HG03064 (cell line): ENCODE measurements around the gene KCNJ8.
"Not testable (repeated sequence)": the region's sequence is repeated elsewhere in the genome, so short reads cannot be mapped to it uniquely, and the experiment has no call there.

Experiments used
- ATAC-seq: cut with Tn5 transposase; IDR thresholded peaks from one replicate; pipeline ENCODE4 v1.9.1; 2021; ENCODE audit warnings: low read depth; ENCODE audit not compliant: unreplicated experiment

Gene KCNJ8

DNA sequence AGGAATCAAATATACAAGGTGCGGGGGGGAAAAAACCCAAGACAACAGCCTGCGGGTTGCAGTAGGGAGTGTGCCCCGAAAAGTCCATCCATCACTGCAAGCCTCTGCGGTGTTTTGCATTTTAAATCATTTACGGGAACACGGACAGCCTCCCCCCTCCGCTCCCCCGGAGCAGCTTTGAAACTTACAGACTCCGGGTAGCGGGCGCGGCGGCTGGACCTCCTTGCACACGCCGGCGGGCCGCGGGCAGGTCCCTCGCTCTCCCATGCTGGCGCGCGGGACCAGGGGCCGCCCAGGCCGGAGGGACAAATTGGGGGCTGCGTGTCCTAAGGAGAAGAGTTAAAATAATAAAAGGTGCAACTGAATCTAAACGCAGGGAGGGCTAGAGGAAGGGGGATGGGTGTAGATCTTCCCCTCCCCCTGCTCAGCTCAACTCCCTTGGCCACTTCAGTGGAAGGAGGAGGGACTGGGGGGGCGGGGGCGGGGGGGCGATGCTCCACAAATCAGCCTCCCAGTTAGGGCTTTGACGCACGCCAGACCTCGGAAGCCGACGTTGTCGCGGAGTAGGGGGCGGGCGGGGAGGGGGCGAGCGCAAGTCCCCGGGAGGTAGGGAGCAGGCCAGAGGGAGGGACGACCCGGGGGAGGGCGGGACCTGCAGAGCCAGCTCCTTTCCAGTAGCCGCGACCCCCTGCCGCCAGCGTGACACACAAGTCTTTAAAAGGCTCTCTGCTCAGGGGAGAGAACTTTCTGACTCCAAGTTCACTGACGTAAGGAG is at the start of gene KCNJ8:
Gene KCNJ8 (minus strand): TSS at position 349 of the 775 bp plus-strand sequence. CDS start 1,090 bp downstream, outside the sequence.
- no peak for ATAC-seq

DNA sequence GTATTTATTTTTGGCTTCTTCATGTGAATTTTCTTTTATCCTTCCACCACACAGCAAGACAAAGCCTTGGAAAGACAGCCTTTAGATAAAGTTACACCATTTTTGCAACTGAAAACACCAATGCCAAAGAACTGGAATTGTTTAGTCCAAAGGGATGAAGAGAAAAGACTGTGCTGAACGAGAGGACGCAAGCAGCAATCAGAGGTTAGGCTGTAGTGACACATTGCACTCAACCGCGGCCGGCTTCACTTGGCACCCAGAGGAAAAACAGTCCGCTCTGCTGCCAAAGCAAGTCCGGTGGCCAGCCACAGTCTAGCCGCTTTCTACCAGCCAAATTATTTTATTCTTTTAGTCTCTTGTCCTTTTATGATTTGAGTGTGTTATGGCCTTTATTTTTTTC is 49.1 kb upstream of the KCNJ8 start:
- ATAC-seq = no peak

DNA sequence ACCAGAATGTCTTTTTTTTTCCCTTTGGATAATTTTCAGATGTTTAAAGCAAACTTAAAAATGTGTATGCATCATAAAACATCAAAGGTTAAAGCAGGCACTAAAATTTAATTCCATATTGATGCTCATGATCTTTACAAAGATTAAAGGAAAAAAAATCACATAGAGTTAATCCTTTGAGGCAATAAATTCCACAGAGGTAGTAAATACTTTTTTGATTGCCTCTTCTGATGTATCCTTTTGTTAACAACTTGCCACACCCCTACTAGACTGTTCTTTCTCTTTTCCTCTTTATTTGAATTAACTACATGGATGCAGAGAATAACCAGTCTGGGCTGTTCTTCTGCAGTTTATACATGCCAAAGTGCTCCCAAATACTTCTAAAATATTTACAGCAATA is 45.2 kb upstream of the KCNJ8 start:
- no peak for ATAC-seq

DNA sequence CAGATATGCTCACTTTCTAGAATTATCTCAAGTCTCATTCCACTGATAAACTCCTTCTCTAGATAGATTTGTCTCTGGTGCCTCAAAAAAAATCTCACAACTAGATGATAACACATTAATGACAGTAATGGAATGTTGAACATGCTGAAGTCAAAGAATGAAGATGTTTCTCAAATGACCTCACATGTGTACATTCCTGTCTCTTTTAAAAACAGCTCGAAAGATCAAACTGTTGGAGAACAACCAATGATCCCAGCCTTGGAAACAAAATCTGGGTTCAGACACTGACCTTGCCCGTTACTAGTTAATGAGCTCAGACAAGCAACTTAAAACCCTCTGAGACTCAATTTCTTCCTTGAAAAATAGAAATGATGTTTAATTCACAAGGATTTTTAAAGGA is 44.7 kb upstream of the KCNJ8 start:
- ATAC-seq = no peak

DNA sequence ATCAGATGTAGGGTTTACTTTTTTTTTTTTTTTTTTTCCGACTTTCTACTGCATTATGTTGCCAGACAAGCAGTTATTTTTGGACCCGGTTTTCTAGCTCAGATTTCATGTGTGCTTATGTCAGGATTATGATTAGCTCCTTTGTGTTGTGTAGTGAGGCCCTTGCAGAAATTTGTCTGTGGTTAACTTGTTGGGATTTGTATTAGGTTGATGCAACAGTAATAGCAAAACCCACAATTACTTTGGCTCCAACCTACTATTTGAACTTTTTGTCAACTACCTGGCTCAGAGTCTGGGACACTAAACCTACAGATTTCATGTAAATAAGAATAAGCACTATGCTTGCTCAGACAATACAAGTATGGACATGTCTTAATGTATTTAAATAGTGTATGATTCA is 44.1 kb upstream of the KCNJ8 start:
- no peak for ATAC-seq

DNA sequence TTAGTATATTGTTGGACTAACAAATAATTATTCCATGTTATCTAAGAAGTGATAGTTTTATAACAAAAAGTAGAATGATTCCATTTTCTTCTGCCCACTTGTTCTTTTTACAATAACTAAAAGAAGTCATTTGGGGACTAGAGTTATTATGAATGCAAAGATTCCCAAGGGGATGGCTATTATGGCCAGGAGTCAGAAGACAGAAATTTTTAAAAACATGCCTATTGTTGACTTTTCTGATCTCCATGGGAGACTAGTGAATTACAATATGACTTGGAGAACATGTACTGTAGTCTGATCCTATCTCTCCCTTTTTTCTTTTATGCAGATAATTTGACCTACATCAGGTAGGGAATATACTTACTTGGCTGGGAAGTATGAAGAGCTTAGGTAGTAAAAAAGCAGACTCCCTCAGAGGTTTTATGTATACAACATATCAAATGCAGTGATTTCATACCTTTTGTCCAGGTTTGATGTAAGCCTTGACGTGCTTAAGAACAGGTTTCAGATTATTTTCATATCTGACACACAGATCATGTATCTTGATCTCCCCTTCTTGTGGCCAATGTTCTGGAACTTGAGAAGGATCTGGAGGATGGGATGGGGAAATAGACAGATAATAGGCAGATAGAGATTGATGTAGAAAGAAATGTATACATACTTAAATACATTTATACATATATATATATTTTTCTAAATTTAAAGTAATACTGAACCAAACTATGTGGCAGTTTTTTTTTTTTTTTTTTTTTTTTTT is 41.0 kb upstream of the KCNJ8 start:
- ATAC-seq = no peak

DNA sequence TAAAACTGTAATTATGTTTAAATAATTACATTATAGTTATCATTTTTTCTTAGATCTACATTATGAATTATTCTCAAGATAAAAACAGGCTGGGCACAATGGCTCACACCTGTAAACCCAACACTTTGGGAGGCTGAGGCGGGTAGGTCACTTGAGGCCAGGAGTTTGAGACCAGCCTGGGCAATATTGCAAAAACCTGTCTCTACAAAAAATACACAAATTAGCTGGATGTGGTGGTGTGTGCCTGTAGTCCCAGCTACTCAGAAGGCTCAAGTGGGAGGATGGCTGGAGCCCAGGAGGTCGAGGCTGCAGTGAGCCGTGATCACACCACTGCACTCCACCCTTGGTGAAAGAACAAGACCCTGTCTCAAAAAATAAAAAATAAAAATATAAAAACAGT is 40.3 kb upstream of the KCNJ8 start:
- no peak for ATAC-seq

DNA sequence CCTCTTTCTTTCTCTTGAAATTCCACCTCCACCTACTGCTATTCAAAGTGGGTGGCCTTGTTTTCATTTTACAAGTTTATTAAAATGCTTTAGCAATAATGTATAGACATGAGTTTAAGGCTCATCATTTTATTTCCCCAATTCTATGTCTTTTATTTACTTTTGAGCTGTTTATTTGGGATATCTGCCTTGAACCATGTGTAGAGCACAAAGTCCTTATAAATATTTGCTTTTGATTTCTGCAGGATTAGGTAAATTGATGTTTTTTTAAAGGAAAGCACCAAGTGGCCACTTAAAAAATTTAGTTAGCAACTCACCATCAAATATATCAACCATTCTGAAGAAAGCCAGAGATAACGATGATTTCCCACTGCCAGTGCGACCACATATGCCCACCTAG is 39.8 kb upstream of the KCNJ8 start:
- no peak for ATAC-seq

DNA sequence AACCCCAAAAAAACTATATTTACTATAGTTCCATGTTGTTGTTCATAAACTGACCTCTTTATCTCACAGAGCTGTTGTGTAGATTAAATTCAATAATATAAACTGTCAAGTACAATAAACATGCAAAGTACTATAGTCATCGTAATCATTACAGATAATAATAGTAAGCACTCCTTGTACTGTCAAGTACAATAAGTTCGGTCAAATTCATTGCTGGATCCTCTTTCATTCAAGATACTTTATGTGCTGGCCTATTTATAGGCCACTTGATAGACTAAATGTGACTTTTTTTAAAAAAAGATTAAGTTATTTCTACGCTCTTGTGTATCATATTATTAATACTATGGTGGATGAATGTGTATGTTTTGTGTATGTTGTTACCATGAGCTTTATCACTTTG is 39.2 kb upstream of the KCNJ8 start:
- ATAC-seq = no peak

DNA sequence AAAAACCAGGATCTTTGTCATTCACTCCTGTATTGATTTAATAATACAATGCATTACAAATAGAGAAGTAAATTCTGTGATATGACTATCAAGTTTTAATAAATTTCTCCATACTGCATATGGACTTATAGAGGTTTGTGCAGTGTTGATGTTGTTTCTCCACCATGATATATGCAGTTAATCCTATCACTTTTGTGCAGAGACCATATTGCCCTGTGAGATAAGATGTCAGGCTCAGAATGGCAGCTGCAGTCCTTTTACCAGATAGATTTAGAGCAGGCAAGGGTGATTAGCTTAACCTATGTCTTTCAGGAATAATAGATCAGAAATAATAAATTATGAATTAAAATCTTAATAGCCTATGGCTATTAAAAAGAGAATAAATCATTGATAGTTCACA is 38.6 kb upstream of the KCNJ8 start:
- no peak for ATAC-seq

DNA sequence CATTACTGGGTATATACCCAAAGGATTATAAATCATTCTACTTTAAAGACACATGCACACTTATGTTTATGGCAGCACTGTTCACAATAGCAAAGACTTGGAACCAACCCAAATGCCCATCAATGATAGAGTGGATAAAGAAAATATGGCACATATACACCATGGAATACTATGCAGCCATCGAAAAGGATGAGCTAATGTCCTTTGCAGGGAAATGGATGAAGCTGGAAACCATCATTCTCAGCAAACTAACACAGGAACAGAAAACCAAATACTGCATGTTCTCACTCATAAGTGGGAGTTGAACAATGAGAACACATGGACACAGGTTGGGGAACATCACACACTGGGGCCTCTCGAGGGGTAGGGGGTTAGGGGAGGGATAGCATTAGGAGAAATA is 37.8 kb upstream of the KCNJ8 start:
- ATAC-seq = not testable (repeated sequence)

DNA sequence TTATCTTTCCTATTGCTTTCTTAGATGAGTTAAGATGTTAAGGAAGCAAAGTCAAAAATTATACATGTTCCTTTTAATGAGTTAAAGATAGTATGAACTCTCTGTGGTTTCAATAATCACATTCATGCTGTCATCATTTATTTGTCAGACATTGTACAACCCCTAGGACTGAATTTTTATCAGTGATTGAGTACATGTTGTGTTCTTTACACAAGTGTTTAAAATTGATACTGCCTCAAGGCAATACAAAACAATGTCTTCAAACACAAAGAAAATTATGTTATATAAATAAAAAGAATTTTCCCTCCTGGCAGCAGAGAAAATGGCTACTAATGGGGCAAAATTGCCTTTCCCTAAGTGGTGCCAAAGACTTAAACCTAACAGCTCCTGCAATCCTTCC is 34.6 kb upstream of the KCNJ8 start:
- no peak for ATAC-seq

DNA sequence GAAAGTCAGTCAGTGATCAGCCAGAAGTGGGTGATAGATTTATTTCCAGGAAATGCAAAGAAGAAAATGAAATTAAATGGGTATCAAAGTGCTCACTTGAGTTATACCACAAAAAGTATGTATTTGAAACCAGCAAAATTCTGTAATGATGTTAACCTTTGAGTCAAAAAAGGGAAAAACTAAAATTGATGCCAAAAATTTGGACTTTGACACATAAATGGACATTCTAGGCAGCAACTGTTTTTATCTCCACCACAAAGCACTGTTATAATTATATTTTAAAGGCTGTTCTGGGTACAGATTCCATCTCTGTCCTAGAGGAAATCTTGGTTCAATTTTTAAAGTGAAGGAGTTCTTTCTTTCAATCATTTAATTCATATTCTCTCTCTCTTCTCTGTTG is 31.7 kb upstream of the KCNJ8 start:
- no peak for ATAC-seq

DNA sequence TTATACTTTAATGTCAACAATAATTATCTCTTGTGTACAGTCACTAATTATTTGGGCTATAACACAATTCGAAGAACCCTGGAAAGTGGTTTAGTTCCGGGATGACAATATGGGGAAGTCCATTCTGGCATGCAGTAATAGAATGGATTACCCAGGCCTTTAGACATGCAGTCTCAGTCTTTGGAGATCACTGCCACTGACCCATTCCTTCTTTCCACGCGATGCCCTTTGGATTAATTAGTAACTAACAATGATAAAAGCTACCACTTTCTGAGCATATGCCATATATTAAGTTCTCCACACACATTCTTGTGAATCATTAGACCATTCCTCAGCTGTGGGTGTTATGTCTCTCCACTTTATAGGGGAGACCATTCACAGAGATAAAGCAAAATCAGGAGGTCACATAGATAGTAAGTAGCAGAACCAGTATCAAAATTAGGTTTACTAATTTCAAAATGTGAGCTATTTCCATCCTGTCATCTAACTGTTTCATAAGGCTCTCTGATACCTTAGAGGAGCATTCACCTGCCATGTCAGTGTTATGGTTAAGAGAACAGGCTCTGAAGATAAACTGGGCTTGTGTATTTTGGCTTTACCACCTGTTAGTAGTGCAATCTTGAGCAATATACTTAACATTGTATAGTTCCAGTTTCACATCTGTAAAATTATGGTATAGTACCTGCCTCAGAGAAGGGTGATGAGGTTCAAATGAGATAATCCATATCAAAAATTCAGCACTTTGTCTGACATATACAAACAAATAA is 27.2 kb upstream of the KCNJ8 start:
- ATAC-seq = no peak

DNA sequence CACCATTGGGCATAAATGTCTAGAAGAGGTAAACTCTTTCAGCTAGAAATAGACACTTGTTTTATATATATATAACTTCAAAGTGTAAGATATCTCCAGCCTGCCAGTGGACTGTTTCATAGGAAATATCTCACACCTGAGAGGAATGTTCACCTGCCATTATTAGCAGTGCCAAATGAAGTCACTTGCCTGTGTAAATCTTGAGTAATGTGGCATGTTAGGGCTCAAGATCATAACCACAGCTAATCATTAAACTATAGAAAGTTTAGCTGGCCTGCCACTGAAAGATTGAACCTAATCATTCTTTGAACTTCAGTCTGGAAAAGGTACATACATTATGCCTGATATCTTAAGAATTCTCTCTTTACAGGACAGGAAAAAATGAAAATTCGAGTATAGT is 25.5 kb upstream of the KCNJ8 start:
- ATAC-seq = no peak

DNA sequence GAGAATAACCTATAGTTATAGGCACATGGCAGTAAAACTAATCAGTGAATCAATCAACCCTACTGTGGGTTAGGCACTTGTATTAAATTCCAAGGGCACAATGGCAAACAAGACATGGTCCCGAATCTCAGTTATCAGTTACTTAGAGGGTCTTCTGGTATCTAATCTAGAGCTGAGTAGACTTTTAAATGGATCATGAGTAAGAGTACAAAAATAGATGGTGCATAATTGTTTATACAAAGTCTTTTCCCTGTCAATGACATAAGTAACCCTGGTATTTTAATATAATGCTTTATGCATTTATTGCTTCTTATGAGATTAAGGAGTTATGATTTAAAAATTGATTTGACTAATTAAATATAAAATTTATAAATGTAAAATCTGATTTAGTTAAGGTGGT is 23.0 kb upstream of the KCNJ8 start:
- ATAC-seq = no peak

DNA sequence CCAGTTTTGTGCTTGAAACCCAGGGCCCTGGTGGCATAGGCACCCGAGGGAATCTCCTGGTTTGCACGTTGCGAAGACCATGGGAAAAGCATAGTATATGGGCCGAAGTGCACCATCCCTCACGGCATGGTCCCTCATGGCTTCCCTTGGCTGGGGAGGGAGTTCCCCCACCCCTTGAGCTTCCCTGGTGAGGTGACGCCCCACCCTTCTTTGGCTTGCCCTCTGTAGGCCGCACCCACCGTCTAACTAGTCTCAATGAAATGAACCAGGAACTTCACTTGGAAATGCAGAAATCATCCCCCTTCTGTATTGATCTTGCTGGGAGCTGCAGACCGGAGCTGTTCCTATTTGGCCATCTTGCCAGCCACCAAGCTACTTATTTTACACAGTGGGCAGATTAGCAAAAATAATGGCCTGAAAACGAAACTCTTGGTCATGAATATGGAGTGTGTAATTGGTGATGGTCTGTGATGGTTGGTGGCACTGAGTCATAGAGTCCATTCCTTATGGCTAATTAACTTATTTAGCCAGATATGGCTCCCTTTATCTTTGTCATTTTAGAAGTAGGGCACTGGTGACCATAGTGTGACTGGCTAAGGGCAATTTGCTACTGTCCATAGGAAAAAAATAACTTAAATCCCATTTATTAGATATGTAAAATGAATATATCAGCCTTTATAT is 21.3 kb upstream of the KCNJ8 start:
- no peak for ATAC-seq

DNA sequence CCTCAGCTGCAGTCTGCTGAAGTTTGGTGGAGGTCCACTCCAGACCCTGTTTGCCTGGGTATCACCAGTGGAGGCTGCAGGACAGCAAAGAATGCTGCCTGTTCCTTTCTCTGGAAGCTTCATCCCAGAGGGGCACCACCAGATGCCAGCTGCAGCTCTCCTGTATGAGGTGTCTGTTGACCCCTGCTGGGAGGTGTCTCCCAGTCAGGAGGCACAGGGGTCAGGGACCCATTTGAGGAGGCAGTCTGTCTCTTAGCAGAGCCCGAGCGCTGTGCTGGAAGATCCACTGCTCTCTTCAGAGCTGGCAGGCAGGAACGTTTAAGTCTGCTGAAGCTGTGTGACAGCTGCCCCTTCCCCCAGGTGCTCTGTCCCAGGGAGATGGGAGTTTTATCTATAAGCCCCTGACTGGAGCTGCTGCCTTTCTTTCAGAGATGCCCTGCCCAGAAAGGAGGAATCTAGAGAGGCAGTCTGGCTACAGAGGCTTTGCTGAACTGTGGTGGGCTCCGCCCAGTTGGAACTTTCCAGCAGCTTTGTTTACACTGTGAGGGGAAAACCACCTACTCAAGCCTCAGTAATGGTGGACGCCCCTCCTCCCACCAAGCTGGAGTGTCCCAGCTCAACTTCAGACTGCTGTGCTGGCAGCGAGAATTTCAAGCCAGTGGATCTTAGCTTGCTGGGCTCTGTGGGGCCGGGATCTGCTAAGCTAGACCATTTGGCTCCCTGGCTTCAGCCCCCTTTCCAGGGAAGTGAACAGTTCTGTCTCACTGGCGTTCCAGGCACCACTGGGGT is 20.5 kb upstream of the KCNJ8 start:
- ATAC-seq = not testable (repeated sequence)

DNA sequence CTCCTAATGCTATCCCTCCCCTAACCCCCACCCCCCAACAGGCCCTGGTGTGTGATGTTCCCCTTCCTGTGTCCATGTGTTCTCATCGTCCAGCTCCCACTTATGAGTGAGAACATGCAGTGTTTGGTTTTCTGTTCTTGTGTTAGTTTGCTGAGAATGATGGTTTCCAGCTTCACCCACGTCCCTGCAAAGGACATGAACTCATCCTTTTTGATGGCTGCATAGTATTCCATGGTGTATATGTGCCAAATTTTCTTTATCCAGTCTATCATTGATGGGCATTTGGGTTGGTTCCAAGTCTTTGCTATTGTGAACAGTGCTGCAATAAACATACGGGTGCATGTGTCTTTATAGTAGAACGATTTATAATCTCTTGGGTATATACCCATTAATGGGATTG is 15.2 kb upstream of the KCNJ8 start:
- ATAC-seq = not testable (repeated sequence)
